A549 treated with GW870086 at 1 μM for 4 hours (cell line): ENCODE data around the gene KRT35. TPM values are rescaled to one million over a fixed set of nuclear protein-coding genes. Genes with fewer than 3 reads are reported as not detected.

Source experiments
- total RNA-seq: library from RNA; stranded (reverse); fragments of 200-300 nt; extraction: Qiagen RNA extraction; gene quantifications from 5 replicates; pipeline ENCODE4 v1.2.3, GENCODE V29; 2022; ENCODE audit warnings: low read depth

Gene KRT35
- total RNA-seq, result not detected in 5 replicates

GRCh38 chr17:41481036-41481435, at the start of gene KRT35:
TSS of gene KRT35 (minus strand) at chr17:41481151. CDS start at chr17:41481097, 54 bp downstream.

GRCh38 chr17:41518789-41519449, 38.0 kb upstream of the KRT35 start, which contains the start of gene KRT15:
TSS of gene KRT15 (minus strand) at chr17:41518890. CDS start at chr17:41518827, 63 bp downstream.

GRCh38 chr17:41505007-41505808, 24.3 kb upstream of the KRT35 start, which contains the start of gene KRT13:
TSS of gene KRT13 (minus strand) at chr17:41505612. CDS start at chr17:41505550, 62 bp downstream.

GRCh38 chr17:41489531-41489930, 8.6 kb upstream of the KRT35 start, which contains the start of gene KRT36:
TSS of gene KRT36 (minus strand) at chr17:41489910. CDS start at chr17:41489864, 46 bp downstream.

GRCh38 chr17:41466988-41467387, 14.0 kb downstream of the KRT35 start, which contains the start of gene KRT32:
TSS of gene KRT32 (minus strand) at chr17:41467386. CDS start at chr17:41467325, 61 bp downstream.

GRCh38 chr17:41440531-41441033, 40.4 kb downstream of the KRT35 start, which contains the start of gene KRT38:
TSS of gene KRT38 (minus strand) at chr17:41440983. CDS start at chr17:41440921, 62 bp downstream.

Other genes starting within 250 kb of the KRT35 start
- not detected in 5 replicates for gene KRTAP9-3, start 248.7 kb downstream of the KRT35 start, total RNA-seq
- not detected in 5 replicates for gene KRTAP9-8, start 243.2 kb downstream of the KRT35 start, total RNA-seq
- gene KRTAP9-4, start 231.5 kb downstream of the KRT35 start, total RNA-seq, result not detected in 5 replicates
- not detected in 5 replicates for gene KRTAP9-9, start 225.8 kb downstream of the KRT35 start, total RNA-seq
- gene KRTAP9-6, start 215.8 kb downstream of the KRT35 start, total RNA-seq, result not detected in 5 replicates
- not detected in 5 replicates for gene KRTAP9-7, start 205.5 kb downstream of the KRT35 start, total RNA-seq
- gene KRTAP29-1, start 178.3 kb downstream of the KRT35 start, total RNA-seq, result not detected in 5 replicates
- gene KRTAP16-1, start 171.8 kb downstream of the KRT35 start, total RNA-seq, result not detected in 5 replicates
- not detected in 5 replicates for gene KRTAP17-1, start 165.4 kb downstream of the KRT35 start, total RNA-seq
- not detected in 5 replicates for gene KRT33A, start 130.3 kb downstream of the KRT35 start, total RNA-seq
- not detected in 5 replicates for gene KRT33B, start 111.3 kb downstream of the KRT35 start, total RNA-seq
- gene KRT34, start 98.8 kb downstream of the KRT35 start, total RNA-seq, result 0.37 to 0.73 TPM (median 0.45 TPM) in 5 replicates
- gene KRT31, start 83.5 kb downstream of the KRT35 start, total RNA-seq, result 0.08 TPM in 1 of 5 replicates, not detected in the others
- gene KRT37, start 56.6 kb downstream of the KRT35 start, total RNA-seq, result not detected in 5 replicates
- not detected in 5 replicates for gene KRT38, start 40.2 kb downstream of the KRT35 start, total RNA-seq
- gene KRT32, start 13.8 kb downstream of the KRT35 start, total RNA-seq, result 0.13 TPM in 1 of 5 replicates, not detected in the others
- 0.07 TPM in 1 of 5 replicates, not detected in the others for gene KRT36, start 8.8 kb upstream of the KRT35 start, total RNA-seq
- gene KRT13, start 24.5 kb upstream of the KRT35 start, total RNA-seq, result 0.24 to 0.87 TPM (median 0.39 TPM) in 5 replicates
- 2.7 to 4.0 TPM (median 3.2 TPM) in 5 replicates for gene KRT15, start 37.7 kb upstream of the KRT35 start, total RNA-seq
- gene KRT19, start 47.2 kb upstream of the KRT35 start, total RNA-seq, result 42.9 to 67.6 TPM (median 53.1 TPM) in 5 replicates
- gene KRT9, start 90.9 kb upstream of the KRT35 start, total RNA-seq, result not detected in 5 replicates
- 0.07 to 0.13 TPM in 2 of 5 replicates, not detected in the others for gene KRT14, start 105.7 kb upstream of the KRT35 start, total RNA-seq
- 0.64 to 1.8 TPM (median 1.3 TPM) in 5 replicates for gene KRT16, start 131.6 kb upstream of the KRT35 start, total RNA-seq
- gene KRT17, start 143.4 kb upstream of the KRT35 start, total RNA-seq, result 0.63 to 1.9 TPM (median 1.3 TPM) in 5 replicates
- 1,141 to 1,532 TPM (median 1,312 TPM) in 5 replicates for gene EIF1, start 207.7 kb upstream of the KRT35 start, total RNA-seq
- 0.42 TPM in 1 of 5 replicates, not detected in the others for gene GAST, start 231.2 kb upstream of the KRT35 start, total RNA-seq